Heart left ventricle (tissue), 16 donors: ENCODE results near the gene CAMK2N2. TPM values are rescaled to one million over a fixed set of nuclear protein-coding genes. Genes with fewer than 3 reads are reported as not detected.
A peak's percentile ranks its signal among the peaks of the same experiment; 100 is the strongest.

ENCODE experiments used
- ATAC-seq, 4 donors: fragments of 200-7000 bp; cut with Tn5 transposase; one replicate each; pipeline ENCODE4 v1.9.1; 2020 to 2022; ENCODE audit warnings: moderate library complexity in 4 of 4, mild to moderate bottlenecking in 3 of 4, moderate number of reproducible peaks in 1 of 4
- DNase-seq, 5 donors: peaks; one replicate each; pipeline ENCODE4 v3.0.0-alpha.2; 2020
- H3K27ac ChIP-seq, 12 donors: fragments of 200-600 bp; sonication (generic) in 4 of 12; one replicate each; pipeline versions ENCODE4 v1.5.0 to v1.8.0; 2016 to 2022; ENCODE audit warnings: mild to moderate bottlenecking in 2 of 12
- H3K27me3 ChIP-seq, 9 donors: fragments of 200-600 bp; sonication (generic) in 2 of 9; one replicate each; pipeline versions ENCODE4 v1.5.1 to v1.8.0; 2016 to 2022; ENCODE audit warnings: mild to moderate bottlenecking in 3 of 9
- H3K36me3 ChIP-seq, 9 donors: fragments of 200-600 bp; sonication (generic) in 2 of 9; one replicate each; pipeline versions ENCODE4 v1.5.0 to v1.8.0; 2018 to 2022; ENCODE audit warnings: mild to moderate bottlenecking in 2 of 9
- H3K4me1 ChIP-seq, 12 donors: fragments of 200-600 bp; sonication (generic) in 4 of 12; one replicate each; pipeline versions ENCODE4 v1.5.0 to v1.8.0; 2016 to 2022; ENCODE audit warnings: mild to moderate bottlenecking in 3 of 12
- H3K4me3 ChIP-seq, 12 donors: fragments of 200-600 bp; sonication (generic) in 4 of 12; one replicate each; pipeline versions ENCODE4 v1.5.0 to v1.8.0; 2017 to 2022; ENCODE audit warnings: mild to moderate bottlenecking in 9 of 12, moderate library complexity in 4 of 12
- H3K9me3 ChIP-seq, 12 donors: fragments of 200-600 bp; sonication (generic) in 4 of 12; one replicate each; pipeline versions ENCODE4 v1.5.0 to v1.8.0; 2016 to 2022; ENCODE audit warnings: mild to moderate bottlenecking in 1 of 12
- POLR2A ChIP-seq, 2 donors: fragments of 450-650 bp; IDR thresholded peaks; one replicate each; pipeline ENCODE4 v1.6.1; 2017; ENCODE audit warnings: antibody characterized with exemption in 2 of 2, mild to moderate bottlenecking in 2 of 2, moderate library complexity in 2 of 2
- WGBS, 4 donors: extraction: QIAGEN DNeasy Blood & Tissue Kit in 2 of 4; methylation state at CpG; one replicate each; pipeline versions ENCODE4 v1.1.5 to v1.1.7; 2013 to 2018; 5-methylcytosine and 5-hydroxymethylcytosine counted together
- intact Hi-C, 10 donors: fragments of 100-400 bp; cut with DNase I; formaldehyde crosslinking; loops; one replicate each; pipeline versions ENCODE4 v1.11.1 to v1.14.2; 2022
- polyA plus RNA-seq, 2 donors: library from polyadenylated mRNA; stranded (reverse); fragments of 200-250 nt; gene quantifications; one replicate each; pipeline ENCODE4 v1.2.3, GENCODE V29; 2013
- total RNA-seq, 9 donors: library from RNA; depleted of rRNA in 2 of 9; stranded (reverse); fragments of >200 nt in 2 of 9; fragmentation: NEBNext Ultra II Directional in 3 of 9; extraction: Animal tissue kit (Norgen Biotek cat#: 25700) in 3 of 9; gene quantifications; one replicate each; pipeline versions ENCODE4 v1.1.0 to v1.2.4, GENCODE V29; 2016 to 2023
- TF ChIP-seq, protein P1 (sequence below), 12 donors: fragments of 200-600 bp; sonication (generic) in 4 of 12; IDR thresholded peaks; one replicate each; pipeline versions ENCODE4 v1.5.0 to v1.8.0; 2018 to 2022; ENCODE audit warnings: antibody characterized with exemption in 12 of 12, mild to moderate bottlenecking in 5 of 12
- donor health status: ischemic (EF 13 %, LVEDD 7.1; RV severe dilation, severe dysfunction).
- donor health status: healthy with polysubstance abuse.
- donor health status: DM: no; HTN: yes; CAD: no.
- donor health status: DM: no; HTN: no; CAD: no.
- donor health status: ischemic (EF 25% LVEDD 6.9; RV normal size, moderate dysfunction).
- donor health status: ischemic (EF 25% LVEDD 5.7; RV mildly dilated, moderate dysfunction).
- donor health status: healthy.
- donor health status: DM: yes; HTN: yes; CAD: no.
- donor health status: ischemic (EF 35%, LVEDD 5.7; RV mildly dilated, moderate dysfunction).
- donor health status: nonischemic (EF 11% LVEDD 7.7; RV severe dilation, severe dysfunction).
- donor health status: DM: yes; HTN: yes; CAD: no.
- donor health status: PGD.
- donor health status: ischemic (EF 29% LVEDD 5.4; RV normal size, mild dysfunction).
- donor health status: nonischemic (EF 23%, LVEDD 6.1; RV moderate dilation, normal function).

The CAMK2N2 gene
- total and polyA plus RNA-seq, 11 donors, result 0.14 to 0.37 (median 0.26) TPM; not detected in 6

GRCh38 chr3:184255291-184256039 lies 5.9 kb downstream of the CAMK2N2 start:
- intact Hi-C loops, result loop anchor here in 2 of 10 donors (10.0 kb wide), 1 partner anchor 361 kb away; no protein-coding TSS in a partner anchor
- 89 to 98% (median 94%) methylated on average over 3 of the region's 3 CpGs for WGBS, 4 donors
- H3K4me3 ChIP-seq, result no peak overlapping the region
- H3K27ac ChIP-seq, result no peak overlapping the region
- TF ChIP-seq, protein P1, sequence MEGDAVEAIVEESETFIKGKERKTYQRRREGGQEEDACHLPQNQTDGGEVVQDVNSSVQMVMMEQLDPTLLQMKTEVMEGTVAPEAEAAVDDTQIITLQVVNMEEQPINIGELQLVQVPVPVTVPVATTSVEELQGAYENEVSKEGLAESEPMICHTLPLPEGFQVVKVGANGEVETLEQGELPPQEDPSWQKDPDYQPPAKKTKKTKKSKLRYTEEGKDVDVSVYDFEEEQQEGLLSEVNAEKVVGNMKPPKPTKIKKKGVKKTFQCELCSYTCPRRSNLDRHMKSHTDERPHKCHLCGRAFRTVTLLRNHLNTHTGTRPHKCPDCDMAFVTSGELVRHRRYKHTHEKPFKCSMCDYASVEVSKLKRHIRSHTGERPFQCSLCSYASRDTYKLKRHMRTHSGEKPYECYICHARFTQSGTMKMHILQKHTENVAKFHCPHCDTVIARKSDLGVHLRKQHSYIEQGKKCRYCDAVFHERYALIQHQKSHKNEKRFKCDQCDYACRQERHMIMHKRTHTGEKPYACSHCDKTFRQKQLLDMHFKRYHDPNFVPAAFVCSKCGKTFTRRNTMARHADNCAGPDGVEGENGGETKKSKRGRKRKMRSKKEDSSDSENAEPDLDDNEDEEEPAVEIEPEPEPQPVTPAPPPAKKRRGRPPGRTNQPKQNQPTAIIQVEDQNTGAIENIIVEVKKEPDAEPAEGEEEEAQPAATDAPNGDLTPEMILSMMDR (IDR thresholded peaks at IDR 0.05), result no peak
- TF ChIP-seq POLR2A (IDR thresholded peaks at IDR 0.05), result no peak
- peaks cover 0 to 12% (median 6%) of the 10 kb centered on the region in 12 donors for H3K4me1 ChIP-seq
- no peaks in the 10 kb centered on the region for H3K9me3 ChIP-seq
- H3K36me3 ChIP-seq, result no peaks in the 10 kb centered on the region
- H3K27me3 ChIP-seq, result peaks cover 0 to 21% (median 5%) of the 10 kb centered on the region in 9 donors
- ATAC-seq, result no peak
- DNase-seq, result no peak

- H3K36me3 ChIP-seq, result peaks cover 0 to 6% (median 3%) of the 10 kb centered on the region in 9 donors
- no peaks in the 10 kb centered on the region for H3K9me3 ChIP-seq
- H3K27ac ChIP-seq, result peak overlapping the region in 11 of 12 donors; percentile 25 to 96 (median 76)
- peak overlapping the region; percentile 47 to 99 (median 82) for H3K4me3 ChIP-seq
- TF ChIP-seq, protein P1 (IDR thresholded peaks at IDR 0.05), result peak; percentile 82 to 98 (median 94)
- TF ChIP-seq POLR2A (IDR thresholded peaks at IDR 0.05), result no peak
- intact Hi-C loops, result loop anchor here in 3 of 10 donors (5.0 to 10.0 kb wide), 2 partner anchors 353 to 355 kb away; no protein-coding TSS in a partner anchor
- ATAC-seq, result peak; percentile 70 to 84 (median 82)
- H3K4me1 ChIP-seq, result peaks cover 0 to 22% (median 11%) of the 10 kb centered on the region in 12 donors
- no peaks in the 10 kb centered on the region for H3K27me3 ChIP-seq
- DNase-seq, result peak; percentile 73 to 88 (median 85)
- 13 to 15% (median 14%) methylated on average over 19 to 20 of the region's 20 CpGs for WGBS, 4 donors
Observed at GRCh38 chr3:184250167-184250828, 11.1 kb downstream of the CAMK2N2 start.

DNA sequence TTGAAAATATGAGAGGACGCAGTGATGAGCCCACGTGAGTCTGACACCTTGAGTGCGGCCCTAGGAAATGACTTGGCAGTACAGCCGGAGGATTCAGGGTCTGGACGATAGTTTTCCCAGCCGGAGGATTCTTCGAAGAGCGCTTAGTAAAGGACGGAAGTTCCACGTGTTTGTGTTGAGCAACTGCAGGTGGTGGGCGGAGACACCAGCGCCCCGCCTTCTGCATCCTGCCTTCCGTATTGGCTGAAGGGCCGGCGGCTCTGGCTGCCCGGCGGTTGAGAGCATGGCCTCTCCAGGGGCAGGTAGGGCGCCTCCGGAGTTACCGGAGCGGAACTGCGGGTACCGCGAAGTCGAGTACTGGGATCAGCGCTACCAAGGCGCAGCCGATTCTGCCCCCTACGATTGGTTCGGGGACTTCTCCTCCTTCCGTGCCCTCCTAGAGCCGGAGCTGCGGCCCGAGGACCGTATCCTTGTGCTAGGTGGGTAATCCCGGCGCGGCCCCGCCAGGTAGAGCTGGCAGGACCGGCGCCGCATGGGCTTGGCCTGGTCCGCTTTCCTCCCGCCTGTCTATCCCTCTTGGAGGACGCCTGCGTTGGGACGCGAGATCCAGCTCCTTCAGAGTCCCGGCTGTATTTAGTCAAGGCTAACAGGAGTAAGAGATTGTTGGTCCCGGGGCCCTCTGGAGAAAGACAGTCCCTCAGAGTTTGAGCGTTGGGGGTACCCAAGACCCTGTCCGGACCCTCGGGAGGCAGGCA lies 11.8 kb downstream of the CAMK2N2 start, which contains the start of gene EEF1AKMT4:
TSS of gene EEF1AKMT4 (plus strand) at position 261 of the 755 bp plus-strand sequence. CDS start at position 284, 23 bp downstream.
- intact Hi-C loops, result loop anchor here (1.0 to 10.0 kb wide), 20 partner anchors 23 to 367 kb away; partner anchors contain the start of genes ABCC5 (in 4 of the 10), ABCF3 (in 4 of the 10), EIF2B5 (in 3 of the 10) and DVL3 (in 2 of the 10)

More for the DNA sequence above, 11.8 kb downstream of the CAMK2N2 start, which contains the start of gene EEF1AKMT4:
- TF ChIP-seq, protein P1 (IDR thresholded peaks at IDR 0.05), result peak in 10 of 12 donors; percentile 18 to 71 (median 48)
- TF ChIP-seq POLR2A (IDR thresholded peaks at IDR 0.05), result peak in 1 of 2 donors; percentile 46
- Histone ChIP-seq H3K4me3 (peak within 1 kb of the TSS; percentile 47 to 99 (median 82)), H3K36me3 (peaks cover 0 to 13% (median 10%) of the 10 kb centered on the region in 9 donors), H3K9me3 (no peaks in the 10 kb centered on the region), H3K4me1 (peaks cover 0 to 22% (median 11%) of the 10 kb centered on the region in 12 donors), H3K27me3 (no peaks in the 10 kb centered on the region), H3K27ac (peak within 1 kb of the TSS in 11 of 12 donors; percentile 70 to 96 (median 82))
- 0 to 1% (median 0%) methylated on average over 15 to 54 of the region's 54 CpGs for WGBS, 4 donors
- DNase-seq, result peak; percentile 94 to 97 (median 96)
- ATAC-seq, result peak; percentile 98 to 99 (median 99)
